GM19328 (cell line): ENCODE measurements around the gene C19orf44.
"Not testable (repeated sequence)": the region's sequence is repeated elsewhere in the genome, so short reads cannot be mapped to it uniquely, and the experiment has no call there.

Source experiments
- ATAC-seq: cut with Tn5 transposase; IDR thresholded peaks from one replicate; pipeline ENCODE4 v1.9.1; 2021; ENCODE audit warnings: mild to moderate bottlenecking, moderate library complexity; ENCODE audit not compliant: unreplicated experiment

C19orf44 gene

DNA sequence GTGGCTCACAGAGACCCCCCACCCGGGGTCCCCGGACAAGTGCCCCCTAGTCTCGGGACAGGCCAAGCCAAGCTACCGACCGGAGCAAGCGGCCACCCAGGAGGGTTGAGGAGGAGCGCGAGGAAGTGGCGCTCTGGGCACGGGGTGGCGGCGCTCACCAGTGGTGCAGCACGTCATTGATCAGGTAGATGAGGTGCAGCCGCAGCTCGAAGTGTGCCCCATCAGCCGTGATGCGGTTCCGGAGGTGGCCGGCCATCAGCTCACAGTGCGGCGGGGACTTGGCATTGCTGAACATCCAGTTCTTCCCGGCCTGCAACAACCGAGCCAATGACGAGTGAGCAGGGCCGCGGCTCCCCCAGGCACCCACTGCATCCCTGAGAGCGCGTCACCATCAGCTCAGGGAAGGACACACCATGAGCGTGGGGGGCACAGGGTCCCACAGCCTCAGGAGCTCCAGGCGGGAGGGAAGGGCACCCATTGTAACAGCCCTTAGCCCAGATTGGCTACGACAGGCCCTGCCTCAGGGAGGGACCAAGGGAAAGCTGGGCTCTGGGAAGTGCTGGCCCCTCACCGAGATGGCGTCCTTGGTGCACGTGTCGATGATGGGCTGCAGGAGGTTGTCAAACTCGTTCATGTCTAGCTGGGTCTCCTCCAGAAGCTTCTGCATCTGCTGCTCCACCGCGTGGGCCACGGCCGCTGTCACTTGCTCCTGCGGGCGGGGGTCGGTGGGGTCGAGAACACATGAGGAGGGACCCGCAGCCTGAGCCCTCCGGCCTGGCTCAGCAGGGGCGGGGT, 36.4 kb downstream of the C19orf44 start:
- ATAC-seq: no peak

- no peak for ATAC-seq
These were observed 39.2 kb downstream of the C19orf44 start for GRCh38 chr19:16535381-16535780.

DNA sequence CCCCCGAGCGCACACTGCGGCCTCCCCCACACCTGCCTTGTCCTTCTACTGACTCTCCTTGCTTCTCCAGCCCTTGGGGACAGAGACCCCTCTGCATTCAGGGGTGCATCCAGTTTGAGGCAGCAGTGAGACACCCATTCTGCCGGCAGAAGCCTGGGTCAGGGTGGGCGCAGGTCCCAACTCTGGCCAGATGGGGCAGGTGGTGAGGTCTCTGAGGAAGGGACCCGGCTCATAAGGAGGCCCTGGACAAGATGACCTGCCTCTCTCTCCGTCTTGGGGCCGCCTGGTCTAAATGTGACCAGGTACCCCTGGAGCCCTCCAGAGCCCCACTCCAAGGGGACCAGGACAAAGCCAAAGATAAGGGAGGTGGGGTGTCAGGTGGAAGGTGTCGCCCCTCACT, 39.9 kb downstream of the C19orf44 start:
- no peak for ATAC-seq

DNA sequence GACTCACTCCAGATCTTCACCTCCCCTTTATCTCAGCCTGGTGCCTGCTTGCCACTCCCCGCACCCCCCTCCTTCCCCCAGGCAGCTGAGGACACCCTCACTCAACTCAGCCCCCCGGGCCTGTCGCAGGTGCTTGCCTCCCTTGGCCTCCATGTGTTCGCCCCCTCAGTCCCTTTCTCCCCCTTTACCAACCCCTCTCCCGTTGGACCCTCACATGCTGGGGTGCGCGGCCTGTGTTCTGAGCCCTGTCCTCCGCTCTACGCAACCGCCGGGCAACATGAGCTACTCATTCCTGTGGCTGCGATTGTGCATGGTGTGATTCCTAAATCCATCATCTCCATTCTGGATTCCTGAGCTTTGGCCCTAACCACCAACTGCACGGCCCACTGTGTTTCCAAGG, 40.9 kb downstream of the C19orf44 start:
- no peak for ATAC-seq

DNA sequence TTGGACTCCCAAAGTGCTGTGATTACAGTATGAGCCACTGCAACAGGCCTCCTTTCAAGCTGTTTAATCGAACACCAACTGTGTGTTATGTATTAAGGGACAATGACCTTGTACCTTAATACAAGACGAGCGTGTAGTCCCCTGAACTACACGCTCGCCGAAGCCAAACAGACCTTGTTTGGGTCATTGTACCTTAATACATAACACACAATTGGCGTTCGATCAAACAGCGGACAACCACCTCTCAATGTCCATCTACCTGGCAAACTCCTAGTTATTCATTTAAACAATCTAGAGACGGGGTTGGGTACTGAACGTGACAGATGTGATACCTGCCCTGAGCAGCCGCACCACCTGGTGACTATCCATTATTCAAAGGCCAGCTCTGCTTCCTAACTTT, 44.8 kb downstream of the C19orf44 start:
- ATAC-seq: no peak

DNA sequence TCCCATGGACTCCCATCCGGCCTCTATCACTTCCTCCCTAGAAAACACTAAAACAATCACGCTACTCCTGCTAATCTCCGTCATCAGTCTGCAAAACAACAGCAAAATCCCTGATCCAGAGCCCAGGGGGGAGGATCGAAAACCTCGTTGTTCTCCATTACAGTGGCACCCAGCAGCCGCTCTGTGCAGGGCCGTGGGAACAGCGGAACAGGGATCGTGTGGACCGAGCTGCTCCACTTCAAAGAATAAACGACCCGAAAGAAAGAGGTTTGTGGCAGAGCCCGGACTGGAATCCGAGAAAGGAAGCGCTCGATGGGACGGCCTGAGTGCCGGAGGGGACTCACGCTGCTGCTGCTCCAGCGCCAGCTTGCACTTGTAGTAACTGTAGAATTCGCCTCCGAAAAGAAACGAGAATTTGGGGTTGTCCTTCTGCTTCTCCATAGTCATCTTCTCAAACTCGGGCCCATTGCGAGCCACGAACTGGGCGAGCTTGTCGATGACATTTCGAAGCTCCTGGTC, 45.4 kb downstream of the C19orf44 start:
- no peak for ATAC-seq

- peak; percentile 67 for ATAC-seq
These were observed 46.1 kb downstream of the C19orf44 start, which contains the start of gene CHERP for GRCh38 chr19:16542045-16542909. CHERP (minus strand) TSS chr19:16542437; CDS start chr19:16542378, 59 bp downstream.

GRCh38 chr19:16542910-16543472, 46.8 kb downstream of the C19orf44 start:
- no peak for ATAC-seq

GRCh38 chr19:16543734-16544133, 47.5 kb downstream of the C19orf44 start:
- ATAC-seq: not testable (repeated sequence)

- ATAC-seq: no peak
These were observed 48.5 kb downstream of the C19orf44 start for GRCh38 chr19:16544473-16545231.

DNA sequence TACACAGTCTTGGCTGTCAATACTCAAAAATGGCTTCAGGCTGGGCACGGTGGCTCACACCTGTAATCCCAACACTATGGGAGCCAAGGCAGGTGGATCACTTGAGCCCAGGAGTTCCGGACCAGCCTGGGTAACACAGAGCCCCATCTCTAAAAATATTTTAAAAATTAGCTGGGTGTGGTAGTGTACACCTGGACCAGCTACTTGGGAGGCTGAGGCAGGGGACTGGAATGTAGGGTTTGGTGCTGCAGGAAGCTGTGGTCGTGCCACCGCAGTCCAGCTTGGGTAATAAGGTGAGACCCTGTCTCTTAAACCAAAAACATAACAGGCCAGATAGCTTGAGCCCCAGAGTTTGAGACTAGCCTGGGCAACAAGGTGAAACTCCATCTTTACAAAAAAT, 52.8 kb downstream of the C19orf44 start:
- ATAC-seq: no peak

GRCh38 chr19:16551902-16552301, 55.7 kb downstream of the C19orf44 start:
- not testable (repeated sequence) for ATAC-seq

- no peak for ATAC-seq
These were observed 58.6 kb downstream of the C19orf44 start for GRCh38 chr19:16554776-16555175.

- ATAC-seq: no peak
These were observed 63.6 kb downstream of the C19orf44 start for GRCh38 chr19:16559780-16560276.

DNA sequence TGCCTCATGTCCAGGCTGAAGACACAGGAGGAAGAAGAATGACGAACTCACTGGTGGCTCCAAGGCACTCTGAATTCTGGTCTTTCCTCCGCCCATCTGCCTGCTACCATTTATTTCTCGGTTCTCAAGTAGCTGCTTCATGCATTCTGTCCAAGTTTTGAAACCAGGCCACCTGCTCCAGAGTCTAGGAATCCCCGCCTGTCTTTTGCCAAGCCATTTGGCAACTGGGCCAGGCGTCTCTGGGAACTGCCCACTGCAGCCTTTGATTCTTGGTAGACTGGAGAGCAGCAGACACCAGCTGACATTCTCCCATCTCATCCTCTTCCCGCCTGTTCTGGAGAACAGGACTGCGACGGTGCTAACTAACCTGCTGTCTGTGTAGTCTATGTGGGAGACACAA, 65.2 kb downstream of the C19orf44 start:
- no peak for ATAC-seq

GRCh38 chr19:16562608-16563025, 66.4 kb downstream of the C19orf44 start:
- ATAC-seq: no peak

DNA sequence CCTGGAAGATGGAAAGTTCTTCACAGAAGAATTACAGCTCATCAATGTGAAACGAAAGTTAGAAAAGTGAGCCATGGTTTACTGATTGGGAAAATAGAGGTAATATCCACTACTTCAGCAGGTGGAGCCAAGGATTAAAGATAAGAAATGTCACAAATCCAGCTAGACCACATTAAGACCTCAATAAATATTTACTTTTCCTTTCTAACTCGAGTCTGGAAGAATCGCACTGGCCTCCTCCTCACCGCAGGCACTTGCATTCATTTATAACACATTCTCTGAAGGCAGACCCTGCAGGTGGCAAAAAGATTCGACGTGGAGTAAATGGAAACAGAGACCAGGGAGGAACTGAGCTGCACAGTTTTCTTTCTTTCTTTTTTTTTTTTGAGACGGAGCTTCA, 68.6 kb downstream of the C19orf44 start:
- ATAC-seq: no peak

DNA sequence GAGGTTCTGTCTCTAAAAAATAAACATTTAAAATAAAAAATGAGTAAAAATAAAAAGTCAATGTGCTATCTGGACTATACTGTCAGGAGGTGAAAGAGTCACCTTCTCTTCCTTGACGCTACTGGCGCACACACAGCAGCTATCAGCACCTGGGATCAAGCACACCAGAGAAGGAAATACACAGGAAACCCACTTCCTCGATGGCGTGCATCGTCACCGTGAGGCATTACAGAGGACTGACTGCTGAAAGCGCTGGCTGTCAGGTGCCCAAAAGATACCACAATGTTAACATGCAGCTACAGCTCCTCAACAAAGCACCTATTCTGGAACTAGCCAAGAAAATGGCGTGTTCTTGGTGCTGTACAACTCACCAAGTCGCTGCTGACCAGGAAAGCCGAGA, 70.0 kb downstream of the C19orf44 start:
- ATAC-seq: no peak

DNA sequence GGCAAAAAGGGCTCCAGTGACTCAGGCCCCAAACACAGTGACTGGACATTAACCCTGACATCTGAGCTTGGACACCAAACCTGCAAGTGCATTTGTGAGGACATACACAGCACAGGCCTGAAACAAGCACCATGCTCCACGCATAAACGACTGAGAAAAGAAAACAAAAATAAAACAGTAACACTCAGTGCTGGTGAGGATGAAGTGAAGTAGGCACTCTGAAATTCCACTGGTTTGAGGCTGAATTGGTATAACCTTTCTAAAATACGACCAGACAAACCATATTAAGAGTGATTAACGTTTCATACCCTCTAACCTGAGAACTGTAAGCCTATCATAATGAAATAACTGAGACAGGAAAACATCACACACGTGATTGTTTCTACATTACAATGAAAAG, 70.5 kb downstream of the C19orf44 start:
- ATAC-seq: no peak

- no peak for ATAC-seq
These were observed 73.6 kb downstream of the C19orf44 start for GRCh38 chr19:16569609-16570320.
